AG04449 (cell line): ENCODE data around the gene DALRD3.

Experiments
- CTCF ChIA-PET: fragments of 350-600 bp; formaldehyde crosslinking; extraction: SDS; loops from one replicate; lab custom pipeline; 2021; ENCODE audit warnings: antibody characterized with exemption; lab: Yijun Ruan, JAX
- POLR2A ChIA-PET: fragments of 400-600, 350-600 bp; formaldehyde crosslinking; extraction: SDS; loops from one replicate; lab custom pipeline; 2020; ENCODE audit warnings: antibody characterized with exemption, inconsistent platforms; lab: Yijun Ruan, JAX
- DNase-seq: peaks from one replicate; pipeline ENCODE4 v3.0.0-alpha.2; 2010; ENCODE audit warnings: low read depth, low spot score
- H3K4me3 ChIP-seq: 2 replicates; pipeline ENCODE4 v1.5.1; 2011; ENCODE audit warnings: low read depth, mild to moderate bottlenecking, control low read depth, low read length
- TF ChIP-seq, protein P1 (sequence below): IDR thresholded peaks from one replicate; pipeline ENCODE4 v1.5.1; 2011; ENCODE audit warnings: mild to moderate bottlenecking, moderate library complexity, low read length, control low read depth, inconsistent platforms; ENCODE audit not compliant: insufficient read depth; ENCODE audit errors: missing control alignments

DALRD3 gene

DNA sequence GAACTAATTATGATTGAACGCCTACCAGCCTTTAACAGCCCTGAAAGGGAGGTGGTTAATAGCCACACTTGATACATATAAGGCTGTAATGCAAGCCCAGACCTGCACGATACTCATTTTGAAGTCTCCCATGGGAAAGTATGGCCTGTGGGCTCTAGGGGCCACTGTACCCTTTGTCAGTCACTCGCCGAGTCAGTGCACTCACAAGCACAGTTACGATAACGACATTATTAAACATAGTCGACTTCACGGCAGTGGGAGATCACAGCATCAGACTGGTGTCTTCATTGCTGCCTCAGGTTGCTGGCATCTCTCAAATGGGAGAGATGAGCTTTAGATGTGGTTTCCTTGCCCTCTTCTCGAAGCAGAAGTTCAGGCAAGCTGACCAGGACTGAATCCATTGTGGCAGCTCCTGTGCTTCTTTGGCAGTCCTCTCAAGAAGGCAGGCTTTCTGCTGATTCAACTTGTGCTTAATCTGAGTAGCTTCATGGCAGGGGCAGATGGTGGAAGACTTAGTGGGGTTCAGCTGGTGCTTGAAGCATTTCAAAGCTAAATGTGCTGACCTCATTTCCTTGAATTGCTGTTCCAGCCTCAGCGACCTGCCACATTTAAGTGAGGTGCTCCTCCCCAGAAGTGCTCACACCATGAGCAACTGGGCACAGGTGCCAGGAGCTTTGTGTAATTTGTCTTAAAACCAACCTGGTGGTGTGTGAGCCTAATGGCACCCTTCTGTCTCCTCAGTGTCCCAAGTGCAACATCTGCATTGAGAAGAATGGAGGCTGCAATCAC lies 44.1 kb downstream of the DALRD3 start:
- TF ChIP-seq, protein P1, sequence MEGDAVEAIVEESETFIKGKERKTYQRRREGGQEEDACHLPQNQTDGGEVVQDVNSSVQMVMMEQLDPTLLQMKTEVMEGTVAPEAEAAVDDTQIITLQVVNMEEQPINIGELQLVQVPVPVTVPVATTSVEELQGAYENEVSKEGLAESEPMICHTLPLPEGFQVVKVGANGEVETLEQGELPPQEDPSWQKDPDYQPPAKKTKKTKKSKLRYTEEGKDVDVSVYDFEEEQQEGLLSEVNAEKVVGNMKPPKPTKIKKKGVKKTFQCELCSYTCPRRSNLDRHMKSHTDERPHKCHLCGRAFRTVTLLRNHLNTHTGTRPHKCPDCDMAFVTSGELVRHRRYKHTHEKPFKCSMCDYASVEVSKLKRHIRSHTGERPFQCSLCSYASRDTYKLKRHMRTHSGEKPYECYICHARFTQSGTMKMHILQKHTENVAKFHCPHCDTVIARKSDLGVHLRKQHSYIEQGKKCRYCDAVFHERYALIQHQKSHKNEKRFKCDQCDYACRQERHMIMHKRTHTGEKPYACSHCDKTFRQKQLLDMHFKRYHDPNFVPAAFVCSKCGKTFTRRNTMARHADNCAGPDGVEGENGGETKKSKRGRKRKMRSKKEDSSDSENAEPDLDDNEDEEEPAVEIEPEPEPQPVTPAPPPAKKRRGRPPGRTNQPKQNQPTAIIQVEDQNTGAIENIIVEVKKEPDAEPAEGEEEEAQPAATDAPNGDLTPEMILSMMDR: no peak
- DNase-seq: no peak
- no peak overlapping the region for H3K4me3 ChIP-seq
- ChIA-PET CTCF (interaction anchor here (4.8 kb wide), 1 partner anchor 13 kb away, joined by 38 read pairs; no protein-coding TSS in a partner anchor), POLR2A (interaction anchor here (1.5 kb wide), 1 partner anchor 47 kb away, joined by 3 read pairs; no protein-coding TSS in a partner anchor)

DNA sequence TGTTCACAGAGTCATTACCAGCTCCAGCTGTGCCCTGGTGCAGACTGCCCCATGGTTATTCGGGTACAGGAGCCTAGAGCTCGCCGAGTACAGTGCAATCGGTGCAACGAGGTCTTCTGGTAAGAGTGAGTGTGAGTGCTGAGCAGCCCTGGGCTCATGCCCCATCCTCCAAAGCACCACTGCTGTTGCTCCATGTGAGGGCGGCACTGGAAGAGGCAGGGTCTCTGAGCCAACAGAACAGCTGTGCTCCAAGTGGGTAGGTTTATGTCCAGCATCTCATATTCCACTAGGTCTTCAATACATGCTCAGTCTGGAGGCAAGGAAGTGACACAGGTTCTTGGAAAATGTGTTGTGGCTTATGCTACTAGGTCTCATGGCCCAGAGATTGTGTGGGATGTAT lies 47.8 kb downstream of the DALRD3 start:
- DNase-seq: no peak
- ChIA-PET CTCF (interaction anchor here (1.5 to 2.3 kb wide), 3 partner anchors 14 to 19 kb away, joined by 5 to 8 read pairs (median 6); partner anchors contain the start of gene P4HTM), POLR2A (interaction anchor here (0.8 to 1.3 kb wide), 2 partner anchors 51 to 52 kb away, joined by 3 to 4 read pairs; partner anchors contain the start of gene ARIH2)
- TF ChIP-seq, protein P1: no peak
- no peak overlapping the region for H3K4me3 ChIP-seq

DNA sequence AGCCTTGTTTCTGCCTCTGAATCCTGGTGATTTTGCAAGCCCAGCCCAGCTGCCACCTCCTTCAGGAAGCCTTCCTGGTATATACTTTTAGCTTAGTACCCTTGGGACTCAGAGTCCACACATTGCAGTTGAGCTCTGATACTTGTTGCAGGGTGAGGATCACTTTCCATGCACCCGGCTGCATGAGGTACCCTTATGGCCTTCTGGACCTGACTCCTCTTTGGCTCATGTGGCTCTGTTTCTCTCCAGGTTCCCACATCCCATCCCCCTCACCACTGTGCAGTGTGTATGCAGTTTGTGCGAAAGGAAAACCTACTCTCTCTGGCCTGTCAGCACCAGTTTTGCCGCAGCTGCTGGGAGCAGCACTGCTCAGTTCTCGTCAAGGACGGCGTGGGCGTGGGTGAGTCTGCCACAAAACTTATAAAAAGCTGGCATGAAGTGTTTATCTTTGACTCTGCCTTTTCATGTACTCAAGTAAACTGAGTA lies 51.5 kb downstream of the DALRD3 start:
- DNase-seq: no peak
- H3K4me3 ChIP-seq: no peak overlapping the region
- ChIA-PET CTCF (interaction anchor here (1.3 kb wide), 1 partner anchor 25 kb away, joined by 4 read pairs; no protein-coding TSS in a partner anchor), POLR2A (no interaction called here)
- TF ChIP-seq, protein P1: no peak

DNA sequence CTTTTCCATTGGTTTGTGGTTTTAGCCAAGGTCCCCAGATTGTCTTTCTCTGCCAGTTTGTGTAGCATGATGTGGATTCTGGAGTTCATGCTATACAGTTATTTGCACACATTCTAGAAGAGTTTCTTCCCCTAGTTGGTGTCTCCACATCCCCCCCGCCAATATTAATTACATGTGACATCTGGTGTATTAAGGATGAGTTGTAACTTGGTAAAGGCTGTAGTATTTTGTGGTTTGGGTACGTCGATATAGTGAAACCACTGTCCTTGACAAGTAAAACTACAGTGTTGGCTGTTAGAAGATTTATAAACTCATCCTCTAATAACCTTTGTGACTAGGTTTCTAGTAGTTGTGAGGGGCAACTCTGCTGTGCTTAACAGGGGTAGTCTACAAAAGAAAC lies 52.0 kb downstream of the DALRD3 start:
- DNase-seq: no peak
- TF ChIP-seq, protein P1: no peak
- POLR2A ChIA-PET: no interaction called here
- CTCF ChIA-PET: interaction anchor here (1.3 kb wide), 1 partner anchor 26 kb away, joined by 4 read pairs; no protein-coding TSS in a partner anchor
- no peak overlapping the region for H3K4me3 ChIP-seq
